Stimulated activated CD8-positive, alpha-beta memory T cell treated with anti-CD3 and anti-CD28 coated beads, Interleukin-4, amount 100 ng/mL, for 4 hours (primary cell): Measurements from ENCODE around the gene CT47A1.
"Not testable (repeated sequence)": the region's sequence is repeated elsewhere in the genome, so short reads cannot be mapped to it uniquely, and the experiment has no call there.

Experiments
- DNase-seq, 2 donors: peaks; one replicate each; pipeline ENCODE4 v3.0.0-alpha.2; 2020; ENCODE audit warnings: low read depth in 2 of 2, low spot score in 1 of 2

CT47A1 gene

DNA sequence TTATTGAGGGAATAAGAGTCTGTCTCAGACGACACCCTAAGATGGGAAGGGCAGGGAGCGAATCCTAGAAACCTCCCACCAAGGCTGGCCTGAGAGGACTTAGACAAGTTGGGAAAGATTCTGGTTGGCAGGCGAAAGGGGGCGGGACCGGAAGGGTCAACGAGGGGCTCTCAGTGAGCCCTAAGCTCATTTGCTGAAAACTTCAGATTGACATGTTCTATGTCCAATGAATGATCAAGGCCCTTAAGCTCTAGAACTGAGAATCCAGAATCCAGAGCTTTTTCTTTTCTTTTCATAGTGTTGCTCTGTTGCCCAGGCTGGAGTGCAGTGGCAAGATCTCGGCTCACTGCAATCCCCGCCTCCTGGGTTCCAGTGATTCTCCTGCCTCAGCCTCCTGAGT, at the start of gene CT47A1:
Gene CT47A1 (minus strand): TSS at position 101 of the 400 bp plus-strand sequence. CDS start 231 bp downstream, outside the sequence.
- DNase-seq: not testable (repeated sequence)

DNA sequence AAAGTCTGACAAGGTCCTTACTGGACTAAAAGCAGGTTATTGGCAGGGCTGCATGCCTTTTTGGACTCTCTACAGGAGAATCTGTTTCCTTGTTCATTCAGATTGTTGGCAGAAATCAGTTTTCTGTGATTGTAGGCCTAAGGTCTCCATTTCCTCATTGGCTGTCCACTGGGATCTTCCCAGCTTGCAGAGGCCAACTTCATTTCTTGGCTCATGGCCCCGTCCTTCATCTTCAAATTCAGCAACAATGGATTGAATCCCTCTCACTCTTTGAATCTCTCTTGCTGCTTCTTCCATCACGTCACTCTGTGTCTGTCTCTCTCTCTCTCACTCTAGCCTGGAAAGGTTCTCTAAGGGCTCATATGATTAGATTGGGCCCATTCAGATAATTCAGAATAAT, 47.0 kb upstream of the CT47A1 start:
- DNase-seq: no peak

DNA sequence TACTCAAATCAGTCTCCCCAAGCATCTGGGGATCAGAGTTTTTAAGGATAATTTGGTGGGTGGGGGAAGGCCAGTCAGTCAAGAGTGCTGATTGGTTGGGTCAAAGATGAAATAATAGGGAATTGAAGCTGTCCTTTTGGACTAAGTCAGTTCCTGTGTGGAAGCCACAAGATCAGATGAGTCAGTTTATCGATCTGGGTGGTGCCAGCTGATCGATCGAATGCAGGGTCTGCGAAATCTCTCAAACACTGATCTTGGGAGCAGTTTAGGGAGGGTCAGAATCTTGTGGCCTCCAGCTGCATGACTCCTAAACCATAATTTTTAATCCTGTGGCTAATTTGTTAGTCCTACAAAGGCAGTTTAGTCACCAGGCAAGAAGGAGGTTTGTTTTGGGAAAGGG, 44.5 kb upstream of the CT47A1 start:
- DNase-seq: no peak

DNA sequence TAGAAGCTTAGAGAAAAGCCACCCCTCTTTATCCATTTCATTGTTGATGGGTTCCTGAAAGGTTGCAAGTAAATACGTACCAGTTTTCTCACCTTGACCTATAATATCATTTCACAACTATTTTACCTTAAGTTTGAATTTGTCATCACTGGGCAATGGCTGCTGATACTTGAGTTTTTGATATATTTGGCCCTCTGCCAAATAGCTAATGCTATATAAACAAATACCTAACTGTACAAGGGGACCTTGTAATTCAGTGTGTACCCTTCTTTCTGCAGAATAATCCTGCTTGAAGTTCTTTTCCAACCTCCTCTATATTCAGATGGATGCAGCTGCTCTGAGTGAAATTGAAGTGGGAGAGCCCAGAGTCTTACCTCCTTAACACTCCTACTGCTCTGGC, 42.9 kb upstream of the CT47A1 start:
- no peak for DNase-seq

DNA sequence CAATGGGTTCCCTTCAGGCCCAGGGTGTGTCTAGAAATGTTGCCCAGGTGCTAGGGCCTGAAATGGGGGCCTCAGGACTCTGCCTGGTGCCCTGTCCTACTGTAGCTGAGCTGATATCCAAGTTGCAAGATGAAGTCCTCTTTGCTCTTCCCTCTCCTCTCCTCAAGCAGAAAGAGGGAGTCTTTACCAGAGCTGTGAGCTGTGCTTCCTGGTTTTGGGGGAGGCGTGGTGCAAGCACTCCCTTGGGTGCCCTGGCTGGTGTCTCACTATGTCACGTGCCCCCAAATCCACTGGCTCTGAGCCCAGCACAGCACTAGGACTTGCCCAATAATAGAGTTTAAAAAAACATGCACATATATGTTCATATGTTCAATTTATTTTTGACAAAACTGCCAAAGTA, 29.3 kb upstream of the CT47A1 start:
- no peak for DNase-seq

GRCh38 chrX:121013897-121014455, 28.4 kb upstream of the CT47A1 start:
- DNase-seq: no peak

- no peak for DNase-seq
These were observed 25.7 kb upstream of the CT47A1 start for GRCh38 chrX:121011254-121011653.

GRCh38 chrX:121010218-121010617, 24.7 kb upstream of the CT47A1 start:
- no peak for DNase-seq

GRCh38 chrX:121009764-121010163, 24.2 kb upstream of the CT47A1 start:
- DNase-seq: no peak

- no peak for DNase-seq
These were observed 23.4 kb upstream of the CT47A1 start for GRCh38 chrX:121008920-121009319.

- DNase-seq: no peak
These were observed 15.0 kb upstream of the CT47A1 start for GRCh38 chrX:121000589-121000988.

- no peak for DNase-seq
These were observed 13.9 kb upstream of the CT47A1 start for GRCh38 chrX:120999413-120999812.

- not testable (repeated sequence) for DNase-seq
These were observed 29.1 kb downstream of the CT47A1 start, which contains the start of gene CT47A7 for GRCh38 chrX:120956500-120956899. TSS of gene CT47A7 (minus strand) at chrX:120956600. CDS start at chrX:120956345, 255 bp downstream.
